Endothelial cell of umbilical vein (primary cell): ENCODE results near the gene TDRD9. TPM values are rescaled to one million over a fixed set of nuclear protein-coding genes. Genes with fewer than 3 reads are reported as not detected.

Source experiments
- BruUV-seq: library from RNA; stranded (reverse); fragments of 400-500 nt; replicated peaks from 2 replicates; lab custom pipeline; 2021; lab: Mats Ljungman, UMichigan
- CTCF ChIA-PET: fragments of 300-600, 350-600 bp; sonication (Branson Sonifier 250); formaldehyde crosslinking; loops from one replicate; lab custom pipeline; 2021; ENCODE audit warnings: antibody characterized with exemption, inconsistent platforms; lab: Charles Lee
- POLR2A ChIA-PET: fragments of 300-600, 350-600 bp; sonication (Branson Sonifier 250); formaldehyde crosslinking; loops from one replicate; lab custom pipeline; 2021; ENCODE audit warnings: antibody characterized with exemption, inconsistent platforms; lab: Charles Lee
- DNase-seq: peaks from one replicate; pipeline ENCODE4 v3.0.0-alpha.2; 2011; ENCODE audit warnings: low read depth, low spot score
- FAIRE-seq: peaks from 2 replicates; lab custom pipeline; 2011; peaks lifted over from hg19 to GRCh38; lab: Jason Lieb, UNC
- H2AFZ ChIP-seq: 2 replicates; pipeline ENCODE4 v1.6.0; 2012; ENCODE audit warnings: low read depth, low read length, control low read depth, inconsistent platforms
- H3K27ac ChIP-seq: 2 replicates; pipeline ENCODE4 v1.5.1; 2011; ENCODE audit warnings: low read depth, mild to moderate bottlenecking, control low read depth, low read length, moderate library complexity; ENCODE audit not compliant: insufficient read depth
- H3K27me3 ChIP-seq, 2 experiments: 2 replicates each; pipeline versions ENCODE4 v1.6.0 to v1.6.1; 2011; ENCODE audit warnings: low read length in 2 of 2, mixed read lengths in 1 of 2; ENCODE audit not compliant: control insufficient read depth in 2 of 2, insufficient read depth in 2 of 2
- H3K36me3 ChIP-seq, 2 experiments: 2 replicates in 1 of 2; 3 replicates in 1 of 2; pipeline ENCODE4 v1.5.1; 2011; ENCODE audit warnings: low read length in 2 of 2, mild to moderate bottlenecking in 1 of 2, moderate library complexity in 1 of 2; ENCODE audit not compliant: control insufficient read depth in 2 of 2, insufficient read depth in 2 of 2; ENCODE audit errors: extremely low read depth in 1 of 2
- H3K4me1 ChIP-seq: 3 replicates; pipeline ENCODE4 v1.5.1; 2011; ENCODE audit warnings: mild to moderate bottlenecking, low read length; ENCODE audit not compliant: control insufficient read depth, insufficient read depth; ENCODE audit errors: extremely low read depth
- H3K4me2 ChIP-seq: 2 replicates; pipeline ENCODE4 v1.6.1; 2011; ENCODE audit warnings: low read length, control low read depth, mixed read lengths; ENCODE audit not compliant: insufficient read depth
- H3K4me3 ChIP-seq, 3 experiments: fragments of 200-600 bp in 1 of 3; sonication (generic), shearing (Covaris generic) in 1 of 3; replicated peaks in 1 of 3; 2 replicates each; pipeline ENCODE4 v1.5.1; 2011 to 2016; ENCODE audit warnings: control low read depth in 3 of 3, low read length in 3 of 3, mild to moderate bottlenecking in 2 of 3, inconsistent platforms in 1 of 3, low read depth in 1 of 3, moderate library complexity in 1 of 3; ENCODE audit not compliant: insufficient read depth in 1 of 3
- H3K79me2 ChIP-seq: 2 replicates; pipeline ENCODE4 v1.6.0; 2012; ENCODE audit warnings: low read length, inconsistent platforms; ENCODE audit not compliant: control insufficient read depth, insufficient read depth
- H3K9ac ChIP-seq: replicated peaks from 2 replicates; pipeline ENCODE3; 2011; ENCODE audit warnings: low read length, control low read depth; ENCODE audit not compliant: insufficient read depth; ENCODE audit errors: extremely low read depth
- H3K9me1 ChIP-seq: replicated peaks from 3 replicates; pipeline ENCODE4 v1.6.0; 2011; ENCODE audit warnings: mild to moderate bottlenecking, low read length; ENCODE audit not compliant: control insufficient read depth, insufficient read depth; ENCODE audit errors: extremely low read depth
- H3K9me3 ChIP-seq: replicated peaks from 2 replicates; pipeline ENCODE4 v1.5.1; 2012; ENCODE audit warnings: low read length, inconsistent platforms; ENCODE audit not compliant: control insufficient read depth, insufficient read depth
- H4K20me1 ChIP-seq: replicated peaks from 2 replicates; pipeline ENCODE3; 2011; ENCODE audit warnings: mild to moderate bottlenecking, low read length; ENCODE audit not compliant: control insufficient read depth, insufficient read depth; ENCODE audit errors: extremely low read depth
- CTCF ChIP-seq, 2 donors: IDR thresholded peaks; 1 replicate in 1 of 2; 2 replicates in 1 of 2; pipeline ENCODE4 v1.5.1; 2011; ENCODE audit warnings: low read length in 2 of 2, mild to moderate bottlenecking in 2 of 2, moderate library complexity in 2 of 2, control low read depth in 1 of 2, inconsistent platforms in 1 of 2, low read depth in 1 of 2; ENCODE audit not compliant: insufficient read depth in 1 of 2; ENCODE audit errors: extremely low read depth in 1 of 2
- EZH2 ChIP-seq: IDR thresholded peaks from 2 replicates; pipeline ENCODE4 v1.6.1; 2012; ENCODE audit warnings: borderline replicate concordance, low read depth, mild to moderate bottlenecking, moderate library complexity, low read length, inconsistent platforms; ENCODE audit not compliant: severe bottlenecking
- FOS ChIP-seq: IDR thresholded peaks from 2 replicates; pipeline ENCODE4 v1.6.1; 2011; ENCODE audit warnings: mild to moderate bottlenecking, low read length, moderate library complexity, borderline replicate concordance; ENCODE audit not compliant: insufficient read depth
- GATA2 ChIP-seq: IDR thresholded peaks from 2 replicates; pipeline ENCODE4 v1.7.0; 2011; ENCODE audit warnings: low read depth, mild to moderate bottlenecking, moderate library complexity, mixed read lengths, low read length; ENCODE audit not compliant: insufficient read length, insufficient read depth
- JUN ChIP-seq: IDR thresholded peaks from 2 replicates; pipeline ENCODE4 v1.6.1; 2011; ENCODE audit warnings: borderline replicate concordance, low read depth; ENCODE audit not compliant: insufficient read length, insufficient read depth
- MYC ChIP-seq: IDR thresholded peaks from one replicate; pipeline ENCODE4 v1.6.1; 2011; ENCODE audit warnings: mild to moderate bottlenecking, low read depth, low read length
- POLR2A ChIP-seq: IDR thresholded peaks from 2 replicates; pipeline ENCODE4 v1.6.1; 2012; ENCODE audit warnings: low read depth, mild to moderate bottlenecking, control low read depth, low read length
- POLR2AphosphoS5 ChIP-seq: IDR thresholded peaks from 2 replicates; pipeline ENCODE4 v1.6.1; 2012; ENCODE audit warnings: low read depth, mild to moderate bottlenecking, control low read depth, low read length, moderate library complexity; ENCODE audit not compliant: insufficient read depth
- dilution Hi-C: fragments of 300-500 bp; cut with MboI; formaldehyde crosslinking; loops from one replicate; pipeline ENCODE4 v1.15.0; 2019; ENCODE audit warnings: low sequenced_read_pairs; ENCODE audit not compliant: extremely low pct_ligation_motif_present
- intact Hi-C: fragments of 100-400 bp; cut with micrococcal nuclease; formaldehyde crosslinking; loops from one replicate; pipeline ENCODE4 v1.10.0; 2022
- polyA plus RNA-seq, 4 experiments: library from polyadenylated mRNA; depleted of rRNA in 3 of 4; stranded (reverse) in 3 of 4; unstranded in 1 of 4; fragments of >200 nt; gene quantifications; 2 replicates each; pipeline versions ENCODE4 v1.2.1 to v1.2.3, GENCODE V29; 2011 to 2012; ENCODE audit warnings: missing spikeins in 1 of 4
- total RNA-seq: library from RNA; stranded (reverse); gene quantifications from 2 replicates; pipeline ENCODE4 v1.2.3, GENCODE V29; 2021
- TF ChIP-seq, protein P1 (sequence below): IDR thresholded peaks from 2 replicates; pipeline ENCODE4 v1.6.1; 2011; ENCODE audit not compliant: insufficient read depth, insufficient read length

TDRD9 gene
- total and polyA plus RNA-seq, 2 donors (not counting 3 experiments of a cell fraction or from before 2014, with no cell fraction given) = 0.52 to 1.4 TPM

DNA sequence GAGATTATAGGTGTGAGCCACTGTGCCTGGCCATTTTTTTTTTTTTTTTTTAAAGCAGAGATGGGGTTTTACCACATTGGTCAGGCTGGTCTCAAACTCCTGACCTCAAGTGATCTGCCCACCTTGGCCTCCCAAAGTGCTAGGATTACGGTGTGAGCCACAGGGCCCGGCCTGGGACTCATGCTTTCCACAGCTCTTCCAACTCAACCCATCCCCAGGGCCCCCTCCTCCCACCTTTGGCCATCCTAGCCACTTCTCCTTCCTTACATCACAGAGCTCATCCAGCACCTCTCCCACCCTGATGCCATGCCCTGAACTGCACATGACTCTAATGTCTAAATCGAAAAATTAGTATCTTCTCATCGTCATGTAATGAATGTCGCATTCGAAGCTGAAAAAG, 12.6 kb upstream of the TDRD9 start:
- Histone ChIP-seq H3K9me1 (no peaks in the 10 kb centered on the region), H3K79me2 (peaks cover 37% of the 10 kb centered on the region)
- CTCF ChIA-PET = interaction anchor here (1.9 kb wide), 1 partner anchor 15 kb away, joined by 13 read pairs; no protein-coding TSS in a partner anchor

More for the DNA sequence above, 12.6 kb upstream of the TDRD9 start:
- Histone ChIP-seq H2AFZ (no peak overlapping the region), H3K27me3 (no peaks in the 10 kb centered on the region), H3K9me3 (no peaks in the 10 kb centered on the region), H3K4me2 (no peak overlapping the region), H3K27ac (no peak overlapping the region), H3K36me3 (peaks cover 11 to 15% of the 10 kb centered on the region in 2 experiments), H3K4me1 (peaks cover under 1% of the 10 kb centered on the region), H3K9ac (no peak overlapping the region), H4K20me1 (no peaks in the 10 kb centered on the region), H3K4me3 (no peak overlapping the region)
- intact Hi-C loops (no loop called here), dilution Hi-C loops (no loop called here)
- TF ChIP-seq POLR2A (no peak), GATA2 (no peak), JUN (no peak), MYC (no peak), EZH2 (no peak), CTCF (IDR thresholded peaks at IDR 0.05; ENCODE audit: extremely low read depth in 1 of 2, insufficient read depth in 1 of 2, low read depth in 1 of 2, low read length in 2 of 2) (no peak), FOS (no peak), POLR2AphosphoS5 (no peak)
- TF ChIP-seq, protein P1, sequence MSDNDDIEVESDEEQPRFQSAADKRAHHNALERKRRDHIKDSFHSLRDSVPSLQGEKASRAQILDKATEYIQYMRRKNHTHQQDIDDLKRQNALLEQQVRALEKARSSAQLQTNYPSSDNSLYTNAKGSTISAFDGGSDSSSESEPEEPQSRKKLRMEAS = no peak
- DNase-seq (no peak), FAIRE-seq (no peak)
- BruUV-seq = no TSS peak
- POLR2A ChIA-PET = no interaction called here
